ENCODE measurements around the gene CCL4L2.
"Not testable (repeated sequence)": the region's sequence is repeated elsewhere in the genome, so short reads cannot be mapped to it uniquely, and the experiment has no call there.

Gene CCL4L2

GRCh38 chr17:36196131-36196486 lies 14.8 kb upstream of the CCL4L2 start:
- no peaks in the 10 kb centered on the region for H3K36me3 ChIP-seq (ENCODE audit: control insufficient read depth, insufficient read depth, low read length)
- WGBS, 2 experiments: 89 to 95% methylated on average over 3 of the region's 3 CpGs
- H3K27ac ChIP-seq (ENCODE audit: insufficient read depth, low read depth, low read length, poor library complexity, severe bottlenecking): no peak overlapping the region
- peaks cover 5% of the 10 kb centered on the region for H3K4me1 ChIP-seq (ENCODE audit: control insufficient read depth, insufficient read depth, low read length)
- no peaks in the 10 kb centered on the region for H3K9me3 ChIP-seq (ENCODE audit: control insufficient read depth, low read length)
- no peak overlapping the region for H3K4me3 ChIP-seq (ENCODE audit: insufficient read depth, low read depth, low read length)
- H3K27me3 ChIP-seq (ENCODE audit: control insufficient read depth, insufficient read depth, low read length, poor library complexity, severe bottlenecking): no peaks in the 10 kb centered on the region

- Histone ChIP-seq H3K4me1 (ENCODE audit: control insufficient read depth, insufficient read depth, low read length) (peaks cover 5% of the 10 kb centered on the region), H3K36me3 (ENCODE audit: control insufficient read depth, insufficient read depth, low read length) (no peaks in the 10 kb centered on the region), H3K27me3 (ENCODE audit: control insufficient read depth, insufficient read depth, low read length, poor library complexity, severe bottlenecking) (no peaks in the 10 kb centered on the region), H3K4me3 (ENCODE audit: insufficient read depth, low read depth, low read length) (no peak overlapping the region), H3K9me3 (ENCODE audit: control insufficient read depth, low read length) (no peaks in the 10 kb centered on the region), H3K27ac (ENCODE audit: insufficient read depth, low read depth, low read length, poor library complexity, severe bottlenecking) (no peak overlapping the region)
- 94 to 96% methylated on average over 4 of the region's 4 CpGs for WGBS, 2 experiments
Measured at GRCh38 chr17:36197387-36197703, 13.5 kb upstream of the CCL4L2 start.

- 92 to 95% methylated on average over 7 of the region's 7 CpGs for WGBS, 2 experiments
- Histone ChIP-seq H3K27ac (ENCODE audit: insufficient read depth, low read depth, low read length, poor library complexity, severe bottlenecking) (no peak overlapping the region), H3K27me3 (ENCODE audit: control insufficient read depth, insufficient read depth, low read length, poor library complexity, severe bottlenecking) (no peaks in the 10 kb centered on the region), H3K9me3 (ENCODE audit: control insufficient read depth, low read length) (no peaks in the 10 kb centered on the region), H3K4me1 (ENCODE audit: control insufficient read depth, insufficient read depth, low read length) (no peaks in the 10 kb centered on the region), H3K36me3 (ENCODE audit: control insufficient read depth, insufficient read depth, low read length) (no peaks in the 10 kb centered on the region), H3K4me3 (ENCODE audit: insufficient read depth, low read depth, low read length) (no peak overlapping the region)
Measured at GRCh38 chr17:36198831-36199465, 11.9 kb upstream of the CCL4L2 start.

- WGBS, 2 experiments: 89 to 93% methylated on average over 4 of the region's 4 CpGs
- H3K4me3 ChIP-seq (ENCODE audit: insufficient read depth, low read depth, low read length); H3K36me3 ChIP-seq (ENCODE audit: control insufficient read depth, insufficient read depth, low read length); H3K27ac ChIP-seq (ENCODE audit: insufficient read depth, low read depth, low read length, poor library complexity, severe bottlenecking); H3K27me3 ChIP-seq (ENCODE audit: control insufficient read depth, insufficient read depth, low read length, poor library complexity, severe bottlenecking); H3K4me1 ChIP-seq (ENCODE audit: control insufficient read depth, insufficient read depth, low read length); H3K9me3 ChIP-seq (ENCODE audit: control insufficient read depth, low read length): not testable (repeated sequence)
Measured at GRCh38 chr17:36201102-36201501, 9.8 kb upstream of the CCL4L2 start.

GRCh38 chr17:36201506-36201905 lies 9.4 kb upstream of the CCL4L2 start:
- H3K27me3 ChIP-seq (ENCODE audit: control insufficient read depth, insufficient read depth, low read length, poor library complexity, severe bottlenecking); H3K9me3 ChIP-seq (ENCODE audit: control insufficient read depth, low read length); H3K36me3 ChIP-seq (ENCODE audit: control insufficient read depth, insufficient read depth, low read length); H3K27ac ChIP-seq (ENCODE audit: insufficient read depth, low read depth, low read length, poor library complexity, severe bottlenecking); H3K4me1 ChIP-seq (ENCODE audit: control insufficient read depth, insufficient read depth, low read length); H3K4me3 ChIP-seq (ENCODE audit: insufficient read depth, low read depth, low read length): not testable (repeated sequence)
- 91% methylated on average over 8 of the region's 8 CpGs for WGBS, 2 experiments

GRCh38 chr17:36203335-36203734 lies 7.5 kb upstream of the CCL4L2 start:
- Histone ChIP-seq H3K36me3 (ENCODE audit: control insufficient read depth, insufficient read depth, low read length) (no peaks in the 10 kb centered on the region), H3K27me3 (ENCODE audit: control insufficient read depth, insufficient read depth, low read length, poor library complexity, severe bottlenecking) (no peaks in the 10 kb centered on the region), H3K4me3 (ENCODE audit: insufficient read depth, low read depth, low read length) (no peak overlapping the region), H3K9me3 (ENCODE audit: control insufficient read depth, low read length) (no peaks in the 10 kb centered on the region), H3K4me1 (ENCODE audit: control insufficient read depth, insufficient read depth, low read length) (no peaks in the 10 kb centered on the region), H3K27ac (ENCODE audit: insufficient read depth, low read depth, low read length, poor library complexity, severe bottlenecking) (no peak overlapping the region)
- 89 to 95% methylated on average over 2 to 3 of the region's 3 CpGs for WGBS, 2 experiments

GRCh38 chr17:36204724-36205500 lies 6.0 kb upstream of the CCL4L2 start:
- Histone ChIP-seq H3K27me3 (ENCODE audit: control insufficient read depth, insufficient read depth, low read length, poor library complexity, severe bottlenecking) (no peaks in the 10 kb centered on the region), H3K27ac (ENCODE audit: insufficient read depth, low read depth, low read length, poor library complexity, severe bottlenecking) (no peak overlapping the region), H3K36me3 (ENCODE audit: control insufficient read depth, insufficient read depth, low read length) (no peaks in the 10 kb centered on the region), H3K4me3 (ENCODE audit: insufficient read depth, low read depth, low read length) (no peak overlapping the region), H3K4me1 (ENCODE audit: control insufficient read depth, insufficient read depth, low read length) (no peaks in the 10 kb centered on the region), H3K9me3 (ENCODE audit: control insufficient read depth, low read length) (no peaks in the 10 kb centered on the region)
- WGBS, 2 experiments: 94 to 96% methylated on average over 7 of the region's 7 CpGs

GRCh38 chr17:36205637-36206485 lies 5.0 kb upstream of the CCL4L2 start:
- no peaks in the 10 kb centered on the region for H3K27me3 ChIP-seq (ENCODE audit: control insufficient read depth, insufficient read depth, low read length, poor library complexity, severe bottlenecking)
- H3K4me1 ChIP-seq (ENCODE audit: control insufficient read depth, insufficient read depth, low read length): no peaks in the 10 kb centered on the region
- no peaks in the 10 kb centered on the region for H3K36me3 ChIP-seq (ENCODE audit: control insufficient read depth, insufficient read depth, low read length)
- H3K9me3 ChIP-seq (ENCODE audit: control insufficient read depth, low read length): no peaks in the 10 kb centered on the region
- no peak overlapping the region for H3K27ac ChIP-seq (ENCODE audit: insufficient read depth, low read depth, low read length, poor library complexity, severe bottlenecking)
- WGBS, 2 experiments: 89 to 90% methylated on average over 3 of the region's 4 CpGs
- no peak overlapping the region for H3K4me3 ChIP-seq (ENCODE audit: insufficient read depth, low read depth, low read length)

- not testable (repeated sequence) for H3K4me1 ChIP-seq (ENCODE audit: control insufficient read depth, insufficient read depth, low read length); H3K4me3 ChIP-seq (ENCODE audit: insufficient read depth, low read depth, low read length); H3K27ac ChIP-seq (ENCODE audit: insufficient read depth, low read depth, low read length, poor library complexity, severe bottlenecking); H3K9me3 ChIP-seq (ENCODE audit: control insufficient read depth, low read length); H3K27me3 ChIP-seq (ENCODE audit: control insufficient read depth, insufficient read depth, low read length, poor library complexity, severe bottlenecking); H3K36me3 ChIP-seq (ENCODE audit: control insufficient read depth, insufficient read depth, low read length)
- 85 to 92% methylated on average over 1 of the region's 1 CpG for WGBS, 2 experiments
Measured at GRCh38 chr17:36206486-36206821, 4.4 kb upstream of the CCL4L2 start.

- not testable (repeated sequence) for H3K27ac ChIP-seq (ENCODE audit: insufficient read depth, low read depth, low read length, poor library complexity, severe bottlenecking); H3K4me1 ChIP-seq (ENCODE audit: control insufficient read depth, insufficient read depth, low read length); H3K36me3 ChIP-seq (ENCODE audit: control insufficient read depth, insufficient read depth, low read length); H3K4me3 ChIP-seq (ENCODE audit: insufficient read depth, low read depth, low read length); H3K27me3 ChIP-seq (ENCODE audit: control insufficient read depth, insufficient read depth, low read length, poor library complexity, severe bottlenecking); H3K9me3 ChIP-seq (ENCODE audit: control insufficient read depth, low read length)
- 74 to 80% methylated on average over 6 of the region's 6 CpGs for WGBS, 2 experiments
Measured at GRCh38 chr17:36207383-36207782, 3.5 kb upstream of the CCL4L2 start.
